Aorta (tissue), 5 donors: ENCODE data around the gene CKAP2L. TPM values are rescaled to one million over a fixed set of nuclear protein-coding genes. Genes with fewer than 3 reads are reported as not detected.

Experiments
- ATAC-seq: fragments of 200-7000 bp; cut with Tn5 transposase; one replicate; pipeline ENCODE4 v1.9.1; 2022; ENCODE audit warnings: moderate library complexity; ENCODE audit not compliant: low FRiP score
- DNase-seq, 2 donors: peaks; one replicate each; pipeline ENCODE4 v3.0.0-alpha.2; 2020
- H3K27ac ChIP-seq, 2 donors: one replicate each; pipeline ENCODE4 v1.5.1; 2013; ENCODE audit warnings: low read length in 2 of 2, mild to moderate bottlenecking in 2 of 2, moderate library complexity in 2 of 2, control low read depth in 1 of 2, inconsistent platforms in 1 of 2, low read depth in 1 of 2
- H3K27me3 ChIP-seq, 2 donors: one replicate each; pipeline ENCODE4 v1.6.1; 2013; ENCODE audit warnings: control low read depth in 1 of 2, low read length in 1 of 2, mild to moderate bottlenecking in 1 of 2, moderate library complexity in 1 of 2; ENCODE audit not compliant: insufficient read depth in 2 of 2, control insufficient read depth in 1 of 2
- H3K36me3 ChIP-seq, 2 donors: one replicate each; pipeline ENCODE4 v1.6.1; 2013; ENCODE audit warnings: control low read depth in 1 of 2, low read length in 1 of 2, mild to moderate bottlenecking in 1 of 2; ENCODE audit not compliant: insufficient read depth in 2 of 2, control insufficient read depth in 1 of 2
- H3K4me1 ChIP-seq, 2 donors: one replicate each; pipeline ENCODE4 v1.6.1; 2013; ENCODE audit warnings: low read length in 2 of 2, control low read depth in 1 of 2, mild to moderate bottlenecking in 1 of 2, moderate library complexity in 1 of 2; ENCODE audit not compliant: insufficient read depth in 2 of 2, control insufficient read depth in 1 of 2
- H3K4me3 ChIP-seq, 2 donors: one replicate each; pipeline ENCODE4 v1.5.1; 2013; ENCODE audit warnings: low read length in 2 of 2, control low read depth in 1 of 2, mild to moderate bottlenecking in 1 of 2
- H3K9me3 ChIP-seq: one replicate; pipeline ENCODE4 v1.6.1; 2013; ENCODE audit warnings: mild to moderate bottlenecking, low read length; ENCODE audit not compliant: control insufficient read depth
- WGBS, 2 donors: extraction: QIAGEN DNeasy Blood & Tissue Kit; methylation state at CpG; one replicate each; pipeline ENCODE4 v1.1.7; 2013; 5-methylcytosine and 5-hydroxymethylcytosine counted together
- intact Hi-C, 2 donors: fragments of 100-400 bp; cut with DNase I; formaldehyde crosslinking; loops; one replicate each; pipeline versions ENCODE4 v1.14.2 to v1.15.0; 2022
- polyA plus RNA-seq, 2 donors: library from polyadenylated mRNA; stranded (reverse); fragments of 200-250 nt; gene quantifications; one replicate each; pipeline ENCODE4 v1.2.3, GENCODE V29; 2013
- total RNA-seq, 2 donors: library from RNA; stranded (reverse); fragmentation: NEBNext Ultra II Directional; extraction: Animal tissue kit (Norgen Biotek cat#: 25700); gene quantifications; one replicate each; pipeline ENCODE4 v1.2.1, GENCODE V29; 2021
- donor health status: healthy with polysubstance abuse.
- donor health status: Bipolar disorder and iron deficiency.
- donor health status: DM: no; HTN: no; CAD: no.
- donor health status: DM: no; HTN: no; CAD: no.
- donor health status: DM: yes; HTN: yes; CAD: no.

CKAP2L gene
- total and polyA plus RNA-seq, 4 donors = under 0.01 to 0.69 (median 0.36) TPM

DNA sequence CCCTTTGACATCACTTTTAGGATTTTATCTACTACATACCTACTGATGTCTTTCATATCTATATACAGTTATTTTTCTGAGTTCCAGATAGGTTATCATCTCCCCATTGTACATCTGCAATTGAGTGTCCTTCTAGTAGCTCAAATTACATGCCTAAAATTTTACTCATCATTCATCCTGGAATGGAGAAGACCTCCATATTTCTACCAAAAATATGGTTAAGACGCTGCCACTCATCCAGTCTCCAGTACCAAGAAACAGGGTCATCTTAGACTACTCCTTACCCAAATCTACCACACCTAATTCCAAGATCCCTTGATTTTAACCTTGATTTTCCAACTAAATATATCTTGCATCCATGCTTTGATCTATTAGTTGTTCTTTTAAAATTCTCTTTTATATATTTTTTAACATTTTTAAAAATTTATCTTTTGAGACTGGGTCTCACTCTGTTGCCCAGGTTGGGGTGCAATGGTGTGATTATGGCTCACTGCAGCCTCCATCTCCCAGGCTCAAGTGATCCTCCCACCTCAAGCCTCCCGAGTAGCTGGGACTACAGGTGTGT lies 8.6 kb upstream of the CKAP2L start:
- intact Hi-C loops = no loop called here
- H3K27ac ChIP-seq = no peak overlapping the region
- H3K27me3 ChIP-seq = no peaks in the 10 kb centered on the region
- no peak overlapping the region for H3K4me3 ChIP-seq
- ATAC-seq (no peak), DNase-seq (no peak)
- no peaks in the 10 kb centered on the region for H3K36me3 ChIP-seq
- H3K4me1 ChIP-seq = no peaks in the 10 kb centered on the region
- 23 to 61% methylated on average over 2 of the region's 2 CpGs for WGBS, 2 donors
- H3K9me3 ChIP-seq = no peaks in the 10 kb centered on the region

DNA sequence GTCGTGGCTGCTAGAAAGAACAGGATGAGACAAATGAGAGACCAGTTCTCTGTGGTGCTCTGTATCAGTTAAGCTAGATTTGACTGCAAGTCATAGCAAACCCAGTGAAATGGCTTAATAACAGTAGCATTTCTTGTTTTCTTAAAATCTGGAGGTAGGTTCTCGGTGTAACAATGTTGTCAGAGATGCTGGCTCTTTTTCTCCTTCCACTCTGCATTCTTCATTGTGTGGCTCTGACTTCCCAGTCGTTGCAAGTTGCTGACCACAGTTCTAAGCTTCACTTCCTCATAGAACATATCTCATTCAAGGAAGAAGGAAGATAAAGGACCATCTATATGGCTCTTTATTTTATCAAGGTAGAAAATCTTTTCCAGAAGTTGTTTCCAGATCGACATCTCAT lies 7.9 kb upstream of the CKAP2L start:
- 77 to 80% methylated on average over 4 of the region's 4 CpGs for WGBS, 2 donors
- no peak overlapping the region for H3K27ac ChIP-seq
- H3K4me3 ChIP-seq = no peak overlapping the region
- ATAC-seq (no peak), DNase-seq (no peak)
- H3K36me3 ChIP-seq = no peaks in the 10 kb centered on the region
- no peaks in the 10 kb centered on the region for H3K9me3 ChIP-seq
- no peaks in the 10 kb centered on the region for H3K27me3 ChIP-seq
- intact Hi-C loops = no loop called here
- no peaks in the 10 kb centered on the region for H3K4me1 ChIP-seq

DNA sequence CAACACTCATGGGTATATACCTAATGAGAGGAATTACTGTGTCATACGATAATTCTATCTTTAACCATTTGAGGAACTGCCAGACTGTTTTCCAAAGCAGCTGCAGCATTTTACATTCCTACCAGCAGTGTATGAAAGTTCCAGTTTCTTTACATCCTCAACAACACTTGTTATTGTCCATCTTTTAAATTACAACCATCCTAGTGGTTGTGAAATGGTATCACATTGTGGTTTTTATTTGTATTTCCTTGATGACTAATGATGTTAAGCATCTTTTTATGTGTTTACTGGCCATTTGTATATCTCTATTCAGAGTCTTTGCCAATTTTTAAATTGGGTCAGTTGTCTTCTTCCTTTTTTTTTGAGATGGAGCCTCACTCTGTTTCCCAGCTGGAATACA lies 4.0 kb upstream of the CKAP2L start:
- Histone ChIP-seq H3K4me3 (no peak overlapping the region), H3K27ac (no peak overlapping the region), H3K36me3 (no peaks in the 10 kb centered on the region), H3K9me3 (no peaks in the 10 kb centered on the region), H3K27me3 (no peaks in the 10 kb centered on the region), H3K4me1 (no peaks in the 10 kb centered on the region)
- DNase-seq (no peak), ATAC-seq (no peak)
- WGBS, 2 donors = 51 to 66% methylated on average over 1 of the region's 1 CpG
- intact Hi-C loops = no loop called here

DNA sequence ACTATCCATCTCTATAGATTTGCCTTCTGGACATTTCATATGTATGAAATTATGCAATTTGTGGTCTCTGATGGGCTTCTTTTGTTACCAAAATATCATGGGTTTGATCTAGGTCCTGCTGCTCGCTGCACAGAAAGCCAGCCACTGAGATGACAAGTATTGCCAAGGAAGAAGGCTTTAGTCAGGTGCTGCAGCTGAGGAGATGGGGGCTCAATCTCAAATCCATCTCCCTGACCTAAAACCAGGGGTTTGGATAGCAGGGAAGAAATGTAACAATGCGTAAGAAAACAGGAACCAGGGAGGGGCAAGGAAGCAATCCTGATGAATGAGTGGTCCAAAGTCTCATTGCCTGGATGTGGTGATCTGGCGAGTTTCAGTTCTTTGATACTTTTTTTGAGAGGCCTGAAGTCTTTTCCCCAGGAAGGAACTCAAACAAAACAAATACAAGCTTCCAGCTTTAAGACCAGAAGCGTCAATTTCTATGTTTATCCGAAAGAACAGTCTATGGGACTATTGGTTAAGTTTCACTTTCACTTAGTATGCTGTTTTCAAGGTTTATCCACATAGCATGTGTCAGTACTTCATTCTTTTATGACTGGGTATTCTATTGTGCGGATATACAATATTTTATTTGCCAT lies 3.4 kb upstream of the CKAP2L start:
- no peaks in the 10 kb centered on the region for H3K27me3 ChIP-seq
- no peak for ATAC-seq
- H3K27ac ChIP-seq = no peak overlapping the region
- WGBS, 2 donors = 43 to 45% methylated on average over 6 of the region's 6 CpGs
- H3K9me3 ChIP-seq = no peaks in the 10 kb centered on the region
- DNase-seq = no peak
- no peaks in the 10 kb centered on the region for H3K36me3 ChIP-seq
- H3K4me1 ChIP-seq = no peaks in the 10 kb centered on the region
- H3K4me3 ChIP-seq = no peak overlapping the region
- intact Hi-C loops = no loop called here

DNA sequence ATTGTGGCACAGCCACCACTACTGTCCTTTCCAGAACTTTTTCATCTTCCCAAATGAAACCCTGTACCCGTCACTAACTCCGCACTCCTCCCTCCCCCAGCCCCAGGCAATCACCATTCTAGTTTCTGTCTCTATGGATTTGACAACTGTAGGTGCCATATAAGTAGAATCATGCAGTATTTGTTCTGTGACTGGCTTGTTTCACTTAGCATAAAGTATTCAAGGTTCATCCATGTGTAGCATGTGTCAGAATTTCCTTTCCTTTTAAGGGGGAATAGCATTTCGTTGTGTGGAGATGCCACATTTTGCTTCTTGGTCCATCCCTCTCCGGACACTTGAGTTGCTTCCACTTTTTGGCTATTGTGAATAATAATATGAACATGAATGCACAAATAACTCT lies 842 bp upstream of the CKAP2L start:
- H3K27me3 ChIP-seq = no peaks in the 10 kb centered on the region
- H3K36me3 ChIP-seq = no peaks in the 10 kb centered on the region
- H3K9me3 ChIP-seq = no peaks in the 10 kb centered on the region
- ATAC-seq = no peak
- H3K27ac ChIP-seq = no peak overlapping the region
- WGBS, 2 donors = 23 to 32% methylated on average over 4 of the region's 4 CpGs
- H3K4me1 ChIP-seq = no peaks in the 10 kb centered on the region
- DNase-seq = no peak
- intact Hi-C loops = no loop called here
- H3K4me3 ChIP-seq = peak overlapping the region; percentile 38 to 58

DNA sequence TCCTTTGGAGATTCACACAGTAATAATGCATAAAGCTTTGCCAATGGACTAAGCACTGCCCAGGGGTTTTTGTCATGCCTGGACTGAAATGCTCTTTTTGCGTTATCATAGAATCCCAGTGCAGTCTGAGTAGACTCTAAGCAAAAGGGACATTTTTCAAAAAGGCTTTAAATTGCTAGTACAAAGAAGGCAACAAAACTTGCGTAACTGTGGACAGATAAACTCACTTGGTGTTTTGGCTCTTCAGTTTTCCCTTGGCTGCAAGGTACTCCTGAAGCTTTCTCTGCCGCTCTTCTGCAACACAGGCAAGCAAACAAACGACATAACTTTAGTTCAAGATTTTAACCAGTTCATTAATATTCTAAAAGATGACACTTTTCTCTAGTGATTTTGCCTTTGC lies 2.1 kb downstream of the CKAP2L start:
- ATAC-seq = no peak
- intact Hi-C loops = no loop called here
- Histone ChIP-seq H3K4me3 (no peak overlapping the region), H3K9me3 (no peaks in the 10 kb centered on the region), H3K27ac (no peak overlapping the region), H3K27me3 (no peaks in the 10 kb centered on the region), H3K36me3 (no peaks in the 10 kb centered on the region), H3K4me1 (no peaks in the 10 kb centered on the region)
- 94% methylated on average over 4 of the region's 4 CpGs for WGBS, 2 donors
- DNase-seq = no peak

DNA sequence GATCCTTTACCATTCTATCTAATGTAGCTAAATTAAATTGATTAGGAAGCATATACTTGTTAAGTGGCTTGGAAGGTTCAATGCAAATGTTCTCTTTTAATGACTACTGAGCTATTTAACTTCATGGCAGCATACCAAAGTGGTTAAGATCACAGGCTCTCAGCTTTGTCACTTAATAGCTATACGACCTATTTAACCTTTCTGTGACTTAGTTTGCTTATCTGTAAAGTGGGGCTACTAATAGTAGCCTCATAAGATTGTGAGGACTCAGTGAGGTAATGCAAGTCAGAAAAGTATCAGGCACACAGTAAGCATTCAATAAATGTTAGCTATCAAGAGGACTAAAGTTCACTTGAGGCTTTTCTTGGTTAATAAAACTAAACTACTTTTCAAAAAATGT lies 4.3 kb downstream of the CKAP2L start:
- DNase-seq (no peak), ATAC-seq (no peak)
- Histone ChIP-seq H3K36me3 (no peaks in the 10 kb centered on the region), H3K9me3 (no peaks in the 10 kb centered on the region), H3K27me3 (no peaks in the 10 kb centered on the region), H3K27ac (no peak overlapping the region), H3K4me3 (no peak overlapping the region), H3K4me1 (no peaks in the 10 kb centered on the region)
- WGBS, 2 donors = 69 to 76% methylated on average over 1 of the region's 1 CpG
- intact Hi-C loops = no loop called here

DNA sequence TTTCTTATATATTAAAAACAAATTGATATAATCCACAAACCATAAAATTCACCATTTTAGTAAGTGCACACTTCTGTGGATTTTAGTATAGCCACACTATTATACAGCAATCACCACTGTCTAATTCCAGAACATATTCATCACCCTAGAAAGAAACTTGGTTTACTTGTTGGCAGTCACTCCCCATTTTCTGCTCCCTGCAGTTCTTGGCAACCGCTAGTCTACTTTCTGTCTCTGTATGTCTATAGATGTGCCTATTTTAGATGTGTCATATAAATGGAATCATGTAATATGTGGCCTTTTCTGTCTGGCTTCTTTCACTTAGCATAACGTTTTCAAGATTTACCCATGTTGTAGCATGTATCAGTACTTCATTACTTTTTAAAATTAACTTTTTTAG lies 5.7 kb downstream of the CKAP2L start:
- Histone ChIP-seq H3K36me3 (no peaks in the 10 kb centered on the region), H3K4me3 (no peak overlapping the region), H3K27me3 (no peaks in the 10 kb centered on the region), H3K9me3 (no peaks in the 10 kb centered on the region), H3K27ac (no peak overlapping the region), H3K4me1 (no peaks in the 10 kb centered on the region)
- intact Hi-C loops = no loop called here
- WGBS, 2 donors = 10 to 23% methylated on average over 2 of the region's 2 CpGs
- DNase-seq = no peak
- ATAC-seq = no peak

DNA sequence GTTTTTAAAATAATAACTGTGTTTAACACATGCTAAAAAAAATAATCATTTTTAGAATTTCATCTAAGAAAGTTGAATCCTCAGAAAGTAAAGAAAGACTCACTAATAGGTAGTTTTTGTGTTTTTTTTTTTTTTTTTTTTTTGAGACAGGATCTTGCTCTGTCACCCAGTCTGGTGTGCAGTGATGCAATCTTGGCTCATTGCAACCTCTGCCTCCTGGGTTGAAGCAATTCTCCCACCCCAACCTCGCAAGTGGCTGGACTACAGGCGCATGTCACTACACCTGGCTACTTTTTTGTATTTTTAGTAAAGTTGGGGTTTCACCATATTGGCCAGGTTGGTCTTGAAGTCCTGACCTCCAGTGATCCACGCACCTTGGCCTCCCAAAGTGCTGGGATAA lies 7.1 kb downstream of the CKAP2L start:
- 98 to 99% methylated on average over 3 of the region's 3 CpGs for WGBS, 2 donors
- H3K9me3 ChIP-seq = no peaks in the 10 kb centered on the region
- no peaks in the 10 kb centered on the region for H3K4me1 ChIP-seq
- DNase-seq = no peak
- intact Hi-C loops = no loop called here
- no peak for ATAC-seq
- H3K27ac ChIP-seq = no peak overlapping the region
- H3K36me3 ChIP-seq = no peaks in the 10 kb centered on the region
- H3K27me3 ChIP-seq = no peaks in the 10 kb centered on the region
- no peak overlapping the region for H3K4me3 ChIP-seq
